Stimulated activated naive CD8-positive, alpha-beta T cell treated with anti-CD3 and anti-CD28 coated beads, Interleukin-15, Interleukin-2, amounts not matched to agents 100 ng/mL and 50 ng/mL, for 24 hours (primary cell): ENCODE results near the gene VAT1.
"Not testable (repeated sequence)": the region's sequence is repeated elsewhere in the genome, so short reads cannot be mapped to it uniquely, and the experiment has no call there.

Experiments used
- H3K27ac Mint-ChIP-seq: one replicate; pipeline ENCODE4 v1.8.0; 2021; ENCODE audit warnings: mild to moderate bottlenecking, mixed read lengths
- H3K27me3 Mint-ChIP-seq: one replicate; pipeline ENCODE4 v1.8.0; 2021; ENCODE audit warnings: mixed read lengths
- H3K36me3 Mint-ChIP-seq: one replicate; pipeline ENCODE4 v1.8.0; 2021; ENCODE audit warnings: low read depth, mixed read lengths
- H3K4me1 Mint-ChIP-seq: one replicate; pipeline ENCODE4 v1.8.0; 2021; ENCODE audit warnings: low read depth, mixed read lengths
- H3K4me3 Mint-ChIP-seq: one replicate; pipeline ENCODE4 v1.8.0; 2021; ENCODE audit warnings: mild to moderate bottlenecking, mixed read lengths
- H3K9me3 Mint-ChIP-seq: one replicate; pipeline ENCODE4 v1.8.0; 2021; ENCODE audit warnings: mixed read lengths

Gene VAT1

DNA sequence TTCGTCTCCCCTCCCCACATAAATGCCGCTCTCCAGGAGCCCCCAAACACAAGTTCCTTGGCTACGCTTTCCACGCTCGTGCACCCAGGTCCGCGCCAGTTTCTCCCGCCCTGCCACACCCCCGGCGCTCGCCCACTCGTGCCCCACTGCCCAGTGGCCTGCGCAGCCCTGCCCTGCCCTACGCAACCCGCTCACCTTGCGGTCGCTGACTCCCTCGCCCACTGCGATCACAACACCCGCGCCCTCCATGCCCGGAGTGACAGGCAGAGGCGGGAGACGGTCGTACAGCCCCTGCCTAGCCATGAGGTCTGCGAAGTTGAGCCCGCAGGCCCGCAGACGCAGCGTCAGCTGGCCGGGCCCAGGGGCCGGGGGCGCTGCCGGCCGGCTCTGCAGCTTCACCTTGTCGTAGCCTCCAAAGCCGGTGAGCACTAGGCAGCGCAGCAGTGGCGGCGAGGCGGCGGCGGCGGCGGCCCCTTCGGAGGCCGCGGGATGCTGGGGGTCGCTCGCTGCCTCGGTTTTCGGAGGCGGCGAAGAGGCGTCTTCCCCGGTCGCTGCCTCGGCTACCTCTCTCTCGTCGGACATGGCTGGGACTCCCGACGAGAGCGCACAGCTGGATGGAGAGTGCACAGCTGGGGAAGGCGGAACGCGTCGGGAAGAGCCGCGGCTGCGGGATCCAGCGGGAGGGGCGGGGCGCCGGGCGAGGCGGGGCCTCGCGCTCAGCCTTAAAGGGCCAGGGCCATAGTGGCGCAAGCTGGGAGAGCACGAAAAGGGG lies at the start of gene VAT1:
Gene VAT1, minus strand, starts transcription at position 645 of the 772 bp plus-strand sequence. Its CDS starts 63 bp downstream, at position 582.
- H3K27me3 Mint-ChIP-seq = no peaks in the 10 kb centered on the region
- no peaks in the 10 kb centered on the region for H3K9me3 Mint-ChIP-seq
- no peaks in the 10 kb centered on the region for H3K36me3 Mint-ChIP-seq
- peak within 1 kb of the TSS; percentile 84 for H3K4me3 Mint-ChIP-seq
- H3K27ac Mint-ChIP-seq = peak within 1 kb of the TSS; percentile 45
- peaks cover 37% of the 10 kb centered on the region for H3K4me1 Mint-ChIP-seq

DNA sequence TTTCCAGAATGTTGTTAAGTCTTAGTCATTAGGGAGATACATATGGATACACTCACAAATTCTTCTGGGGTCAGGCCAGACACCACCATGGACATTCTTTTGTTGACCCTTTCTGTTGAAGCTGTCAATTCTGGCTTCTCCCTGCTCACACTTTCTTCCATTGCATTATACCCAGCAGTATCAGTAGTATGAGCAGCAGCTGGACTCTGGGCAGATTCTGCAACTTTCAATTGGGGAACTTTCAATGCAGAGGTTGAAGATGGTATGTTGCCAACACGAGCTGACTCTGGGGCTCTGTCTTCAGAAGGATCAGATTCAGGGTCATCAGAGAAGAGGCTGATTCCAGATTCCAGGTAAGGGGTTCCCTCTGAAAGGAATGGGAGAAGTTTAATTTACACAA lies 48.7 kb upstream of the VAT1 start:
- H3K4me1 Mint-ChIP-seq = no peaks in the 10 kb centered on the region
- H3K4me3 Mint-ChIP-seq = no peak overlapping the region
- no peaks in the 10 kb centered on the region for H3K9me3 Mint-ChIP-seq
- peaks cover 60% of the 10 kb centered on the region for H3K36me3 Mint-ChIP-seq
- no peaks in the 10 kb centered on the region for H3K27me3 Mint-ChIP-seq
- no peak overlapping the region for H3K27ac Mint-ChIP-seq

DNA sequence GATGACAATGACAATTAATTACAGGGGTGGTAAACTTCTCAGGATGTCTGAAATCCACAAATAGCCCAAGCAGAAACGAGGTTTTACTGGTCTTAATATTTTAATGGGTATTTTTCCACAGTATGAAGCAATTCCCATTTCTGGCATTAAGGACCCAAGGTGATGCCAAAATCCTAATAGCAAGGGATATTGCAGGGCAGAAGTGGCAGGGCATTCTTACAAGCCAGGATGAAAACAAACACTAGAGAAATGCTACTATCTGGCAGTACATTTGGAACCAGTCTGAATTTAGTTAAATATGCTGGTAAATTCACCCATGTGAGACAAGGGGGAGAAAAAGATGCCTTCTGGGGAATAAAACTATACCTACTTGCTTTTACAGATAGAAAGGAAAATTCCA lies 48.1 kb upstream of the VAT1 start:
- Mint-ChIP-seq H3K27ac (no peak overlapping the region), H3K9me3 (no peaks in the 10 kb centered on the region), H3K4me3 (no peak overlapping the region), H3K4me1 (no peaks in the 10 kb centered on the region), H3K36me3 (peaks cover 61% of the 10 kb centered on the region), H3K27me3 (no peaks in the 10 kb centered on the region)

DNA sequence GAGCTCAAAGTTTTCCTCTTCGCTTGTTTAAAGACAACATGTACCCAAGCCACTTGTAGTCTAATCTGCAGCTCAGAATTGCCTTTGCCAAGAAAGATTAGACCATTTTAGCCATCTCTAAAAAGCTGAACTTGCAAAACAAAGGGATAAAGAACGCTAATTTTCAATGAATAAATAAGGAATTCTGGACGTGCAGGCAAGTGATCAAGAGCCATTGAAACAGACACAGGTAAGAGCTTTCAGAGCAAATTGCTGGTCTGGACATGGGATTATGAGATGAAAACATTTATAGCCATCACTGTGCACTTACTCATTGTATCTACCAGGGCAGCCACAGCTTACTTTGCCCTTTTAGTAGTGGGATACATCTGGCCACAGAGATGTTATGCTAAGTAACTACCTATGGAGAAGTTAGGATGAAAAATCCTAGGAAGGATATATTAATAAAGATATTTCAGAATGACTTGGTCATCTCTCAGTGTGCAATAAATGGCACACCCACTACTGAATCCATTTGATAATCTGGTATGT lies 47.2 kb upstream of the VAT1 start:
- no peaks in the 10 kb centered on the region for H3K9me3 Mint-ChIP-seq
- H3K36me3 Mint-ChIP-seq = peaks cover 53% of the 10 kb centered on the region
- no peak overlapping the region for H3K27ac Mint-ChIP-seq
- H3K4me3 Mint-ChIP-seq = no peak overlapping the region
- no peaks in the 10 kb centered on the region for H3K4me1 Mint-ChIP-seq
- H3K27me3 Mint-ChIP-seq = no peaks in the 10 kb centered on the region

DNA sequence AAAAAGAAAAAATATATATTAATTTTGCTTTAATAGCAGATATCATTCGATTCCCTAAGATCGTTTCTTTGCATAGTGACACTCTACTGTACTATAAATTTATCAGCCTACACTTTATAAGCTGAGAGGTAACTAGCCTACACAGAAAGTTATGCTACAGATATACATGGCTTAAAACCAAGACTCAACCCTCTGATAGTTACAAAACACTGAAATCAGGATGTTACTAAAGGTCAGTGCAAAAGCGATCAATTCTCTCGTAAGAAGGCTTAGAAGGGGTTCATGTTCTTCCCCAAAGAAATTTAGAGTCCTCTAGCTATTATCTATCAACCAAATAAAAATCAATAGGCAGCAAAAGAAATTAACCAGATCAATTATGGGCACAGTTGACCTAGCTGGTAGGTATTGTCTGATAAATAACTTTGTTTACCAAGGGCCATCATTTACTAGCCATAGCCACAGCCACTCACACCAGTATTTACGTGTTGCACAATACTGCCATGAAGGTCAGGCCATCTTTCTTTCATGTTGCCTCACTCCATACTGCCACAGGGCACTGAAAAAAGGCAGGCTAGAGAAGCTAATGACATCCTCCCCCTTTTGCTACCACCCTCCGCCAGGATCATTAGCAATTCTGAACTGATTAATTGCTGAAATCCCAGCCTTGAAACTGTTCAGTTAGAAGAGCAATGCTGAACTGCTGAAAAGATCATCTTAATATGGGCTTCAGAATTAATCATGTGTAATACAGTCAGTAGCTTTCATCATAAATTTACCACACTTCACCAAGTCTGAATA lies 46.6 kb upstream of the VAT1 start:
- Mint-ChIP-seq H3K4me1 (no peaks in the 10 kb centered on the region), H3K36me3 (peaks cover 53% of the 10 kb centered on the region), H3K9me3 (no peaks in the 10 kb centered on the region), H3K4me3 (no peak overlapping the region), H3K27ac (no peak overlapping the region), H3K27me3 (no peaks in the 10 kb centered on the region)

DNA sequence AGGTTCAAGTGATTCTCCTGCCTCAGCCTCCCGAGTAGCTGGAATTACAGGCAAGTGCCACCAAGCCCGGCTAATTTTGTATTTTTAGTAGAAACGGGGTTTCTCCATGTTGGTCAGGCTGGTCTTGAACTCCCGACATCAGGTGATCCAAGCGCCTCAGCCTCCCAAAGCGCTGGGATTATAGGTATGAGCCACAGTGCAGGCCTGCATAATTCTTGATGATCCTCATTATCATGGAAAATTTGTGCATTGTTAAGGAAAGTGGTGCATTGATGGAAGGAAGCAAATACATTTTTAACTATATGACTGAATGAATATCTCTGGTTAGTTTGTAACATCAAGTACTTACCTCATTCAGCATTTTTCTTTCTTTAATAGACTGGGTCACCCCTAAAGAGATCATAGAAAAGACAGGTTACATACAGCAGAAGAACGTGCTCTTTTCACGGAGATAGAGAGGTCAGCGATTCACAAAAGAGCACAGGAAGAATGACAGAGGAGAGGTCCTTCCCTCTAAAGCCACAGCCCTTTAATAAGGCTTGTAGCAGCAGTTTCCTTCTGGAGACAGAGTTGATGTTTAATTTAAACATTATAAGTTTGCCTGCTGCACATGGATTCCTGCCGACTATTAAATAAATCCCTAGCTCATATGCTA lies 40.9 kb upstream of the VAT1 start:
- peaks cover 51% of the 10 kb centered on the region for H3K36me3 Mint-ChIP-seq
- H3K4me1 Mint-ChIP-seq = no peaks in the 10 kb centered on the region
- H3K9me3 Mint-ChIP-seq = no peaks in the 10 kb centered on the region
- no peak overlapping the region for H3K27ac Mint-ChIP-seq
- no peak overlapping the region for H3K4me3 Mint-ChIP-seq
- no peaks in the 10 kb centered on the region for H3K27me3 Mint-ChIP-seq

DNA sequence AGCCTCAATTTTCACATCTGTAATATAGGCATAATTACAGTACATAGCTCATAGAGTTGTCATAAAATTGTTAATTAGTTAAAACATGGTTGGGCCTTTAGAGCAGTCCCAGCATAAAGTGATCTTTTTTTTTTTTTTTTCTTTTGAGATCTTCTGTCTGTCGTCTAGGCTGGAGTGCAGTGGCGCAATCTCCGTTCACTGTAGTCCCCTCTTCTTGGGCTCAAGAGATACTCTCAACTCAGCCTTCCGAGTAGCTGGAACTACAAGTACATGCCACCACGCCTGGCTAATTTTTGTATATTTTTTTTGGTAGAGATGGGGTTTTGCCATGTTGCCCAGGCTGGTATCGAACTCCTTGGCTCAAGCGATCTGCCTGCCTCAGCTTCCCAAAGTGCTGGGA lies 33.9 kb upstream of the VAT1 start:
- H3K36me3 Mint-ChIP-seq = peaks cover 62% of the 10 kb centered on the region
- no peaks in the 10 kb centered on the region for H3K9me3 Mint-ChIP-seq
- H3K27me3 Mint-ChIP-seq = no peaks in the 10 kb centered on the region
- no peak overlapping the region for H3K4me3 Mint-ChIP-seq
- H3K27ac Mint-ChIP-seq = no peak overlapping the region
- H3K4me1 Mint-ChIP-seq = no peaks in the 10 kb centered on the region

DNA sequence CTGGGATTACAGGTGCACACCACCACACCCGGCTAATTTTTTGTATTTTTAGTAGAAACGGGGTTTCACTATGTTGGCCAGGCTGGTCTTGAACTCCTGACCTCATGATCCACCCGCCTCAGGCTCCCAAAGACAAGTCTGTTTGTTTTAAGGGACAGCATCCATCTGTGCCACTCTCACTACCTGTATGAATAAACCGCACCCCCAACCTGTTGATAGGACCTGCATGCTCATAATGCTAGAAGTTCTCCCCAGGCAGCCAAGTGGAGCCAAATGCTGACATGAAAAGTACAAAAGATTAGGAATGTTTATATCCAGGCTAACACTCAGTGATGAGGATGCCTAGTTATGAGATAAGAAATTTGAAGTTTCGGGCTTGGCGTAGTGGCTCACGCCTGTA lies 30.8 kb upstream of the VAT1 start:
- not testable (repeated sequence) for H3K9me3 Mint-ChIP-seq, H3K27me3 Mint-ChIP-seq
- peaks cover 70% of the 10 kb centered on the region for H3K36me3 Mint-ChIP-seq

DNA sequence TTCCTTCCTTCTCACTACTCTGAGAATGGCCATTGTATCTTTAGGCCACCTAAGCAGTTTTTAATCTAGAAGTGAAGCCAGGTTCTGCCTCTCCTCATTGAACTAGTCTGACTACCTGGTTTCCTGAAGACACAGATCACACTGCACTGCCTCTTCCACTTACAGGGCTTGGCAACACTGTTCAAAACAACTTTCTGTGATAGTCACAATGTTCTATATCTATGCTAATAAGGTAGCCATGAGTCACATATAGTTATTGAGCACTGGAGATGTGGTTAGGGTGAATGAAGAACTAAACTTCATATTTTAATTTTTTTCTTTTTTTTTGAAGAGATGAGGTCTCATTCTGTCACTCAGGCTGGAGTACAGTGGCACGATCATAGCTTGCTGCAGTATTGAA lies 29.8 kb upstream of the VAT1 start:
- H3K4me3 Mint-ChIP-seq = no peak overlapping the region
- no peaks in the 10 kb centered on the region for H3K27me3 Mint-ChIP-seq
- H3K9me3 Mint-ChIP-seq = no peaks in the 10 kb centered on the region
- H3K36me3 Mint-ChIP-seq = peaks cover 78% of the 10 kb centered on the region
- no peaks in the 10 kb centered on the region for H3K4me1 Mint-ChIP-seq
- H3K27ac Mint-ChIP-seq = no peak overlapping the region

More for the DNA sequence above, 30.8 kb upstream of the VAT1 start:
- not testable (repeated sequence) for H3K4me1 Mint-ChIP-seq, H3K4me3 Mint-ChIP-seq, H3K27ac Mint-ChIP-seq

DNA sequence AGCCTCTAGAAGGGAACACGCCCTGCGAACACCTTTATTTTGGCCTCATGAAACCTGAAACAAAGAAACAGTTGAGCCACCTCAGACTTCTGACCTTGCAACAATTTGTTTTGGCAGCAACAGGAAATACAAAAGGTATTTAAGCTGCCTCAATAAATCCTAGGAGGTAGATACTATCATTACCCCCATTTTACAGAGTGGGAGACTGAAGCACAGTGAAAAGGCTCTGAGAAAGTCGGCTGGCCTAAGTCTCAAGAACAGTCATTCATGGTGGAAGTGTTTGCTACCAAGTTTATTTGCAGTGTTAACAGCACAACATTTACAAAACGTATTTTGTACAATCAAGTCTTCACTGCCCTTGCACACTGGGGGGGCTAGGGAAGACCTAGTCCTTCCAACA lies 21.8 kb upstream of the VAT1 start:
- Mint-ChIP-seq H3K36me3 (peaks cover 49% of the 10 kb centered on the region), H3K27ac (no peak overlapping the region), H3K4me3 (no peak overlapping the region), H3K9me3 (no peaks in the 10 kb centered on the region), H3K4me1 (no peaks in the 10 kb centered on the region), H3K27me3 (no peaks in the 10 kb centered on the region)

DNA sequence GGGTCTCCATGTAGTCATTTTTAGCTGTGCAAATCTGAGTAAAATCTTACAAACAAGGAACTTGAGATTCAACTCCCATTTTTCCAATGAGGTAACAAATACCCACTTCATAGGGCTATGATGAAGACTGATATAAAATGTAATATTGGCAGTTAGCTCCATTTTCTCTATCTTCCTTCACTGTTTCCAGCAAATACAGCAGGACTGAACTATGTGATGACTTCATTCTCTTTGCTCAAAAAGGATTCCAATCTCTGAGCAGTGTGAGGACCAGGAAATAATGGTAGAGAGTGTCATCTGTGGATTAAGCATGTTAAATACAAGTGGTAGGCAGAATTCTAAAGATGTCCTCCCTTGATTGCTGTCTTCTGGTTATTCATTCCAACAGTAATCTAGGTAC lies 21.1 kb upstream of the VAT1 start:
- Mint-ChIP-seq H3K27ac (no peak overlapping the region), H3K4me1 (no peaks in the 10 kb centered on the region), H3K27me3 (no peaks in the 10 kb centered on the region), H3K4me3 (no peak overlapping the region), H3K36me3 (peaks cover 42% of the 10 kb centered on the region), H3K9me3 (no peaks in the 10 kb centered on the region)

DNA sequence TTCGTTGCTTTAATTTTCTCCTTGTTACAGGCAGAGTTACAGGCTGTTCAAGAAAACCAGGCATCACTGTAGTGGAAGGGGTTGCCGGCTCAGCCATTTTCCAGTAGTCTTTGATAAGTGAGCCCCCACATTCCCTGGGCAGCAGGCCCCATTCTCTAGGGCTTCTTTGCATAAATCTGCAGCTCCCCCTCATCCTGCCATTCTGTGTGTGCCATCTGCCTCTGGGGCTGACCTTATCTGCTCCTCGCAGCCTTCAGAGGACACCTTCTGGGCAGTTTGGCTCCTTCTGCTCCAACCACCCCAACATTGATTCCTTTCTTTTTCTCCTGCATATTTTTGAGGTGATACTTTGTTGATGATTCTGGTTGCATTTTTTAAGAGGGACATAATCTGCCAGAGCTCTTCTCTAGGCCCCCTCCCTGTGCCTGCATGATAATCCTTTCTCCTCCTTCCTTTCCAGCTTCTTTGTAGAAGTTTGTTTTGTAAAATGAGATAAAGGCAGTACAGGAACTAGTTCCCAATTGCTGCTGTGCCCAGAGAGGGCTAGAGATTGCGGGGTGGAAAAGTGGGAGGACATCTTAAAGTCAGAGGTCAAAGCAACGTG lies 19.9 kb upstream of the VAT1 start:
- Mint-ChIP-seq H3K27ac (no peak overlapping the region), H3K4me3 (no peak overlapping the region), H3K4me1 (no peaks in the 10 kb centered on the region), H3K9me3 (no peaks in the 10 kb centered on the region), H3K27me3 (no peaks in the 10 kb centered on the region), H3K36me3 (peaks cover 33% of the 10 kb centered on the region)

DNA sequence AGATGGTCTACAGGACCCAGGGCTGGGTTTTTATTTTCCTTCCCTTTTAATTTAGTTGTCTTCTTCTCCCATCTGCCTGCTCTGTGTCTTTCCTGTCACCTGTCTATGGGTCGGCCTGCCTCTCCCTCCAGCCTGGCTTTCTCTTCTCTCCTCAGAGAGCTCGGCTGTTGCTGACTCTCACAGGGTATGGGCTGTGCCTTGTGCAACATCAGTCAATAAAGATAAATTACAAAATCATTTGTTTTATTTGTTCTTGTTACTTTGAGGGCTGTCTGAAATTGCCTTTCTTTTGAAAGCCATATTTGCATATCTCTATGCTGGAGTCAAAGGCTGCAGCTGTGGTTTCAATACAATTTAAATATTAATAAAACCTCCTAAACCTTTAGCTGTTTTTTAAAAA lies 18.5 kb upstream of the VAT1 start:
- H3K4me1 Mint-ChIP-seq = no peaks in the 10 kb centered on the region
- no peak overlapping the region for H3K4me3 Mint-ChIP-seq
- H3K27me3 Mint-ChIP-seq = no peaks in the 10 kb centered on the region

DNA sequence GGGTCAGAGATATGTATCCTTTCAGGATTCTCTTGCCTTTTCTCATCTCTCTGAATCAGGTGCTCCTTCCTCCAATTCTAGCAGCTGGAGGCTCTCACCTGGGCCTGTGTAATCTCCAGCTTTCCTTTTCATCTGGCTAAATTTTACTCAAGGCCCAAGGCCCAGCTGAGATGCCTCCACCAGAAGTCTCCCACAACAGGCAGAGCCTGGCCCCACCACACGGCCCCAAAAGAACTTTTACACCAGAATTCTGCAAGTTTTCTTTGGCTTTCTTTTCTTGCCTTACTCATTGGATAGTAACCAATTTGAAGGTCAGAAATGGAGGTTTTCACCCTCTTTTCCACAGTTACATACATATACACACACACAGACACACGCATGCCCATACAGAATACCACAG lies 17.5 kb upstream of the VAT1 start:
- Mint-ChIP-seq H3K4me3 (no peak overlapping the region), H3K4me1 (no peaks in the 10 kb centered on the region), H3K9me3 (no peaks in the 10 kb centered on the region), H3K27ac (no peak overlapping the region), H3K27me3 (no peaks in the 10 kb centered on the region), H3K36me3 (peaks cover 17% of the 10 kb centered on the region)

More for the DNA sequence above, 18.5 kb upstream of the VAT1 start:
- peaks cover 27% of the 10 kb centered on the region for H3K36me3 Mint-ChIP-seq
- no peak overlapping the region for H3K27ac Mint-ChIP-seq
- H3K9me3 Mint-ChIP-seq = no peaks in the 10 kb centered on the region

DNA sequence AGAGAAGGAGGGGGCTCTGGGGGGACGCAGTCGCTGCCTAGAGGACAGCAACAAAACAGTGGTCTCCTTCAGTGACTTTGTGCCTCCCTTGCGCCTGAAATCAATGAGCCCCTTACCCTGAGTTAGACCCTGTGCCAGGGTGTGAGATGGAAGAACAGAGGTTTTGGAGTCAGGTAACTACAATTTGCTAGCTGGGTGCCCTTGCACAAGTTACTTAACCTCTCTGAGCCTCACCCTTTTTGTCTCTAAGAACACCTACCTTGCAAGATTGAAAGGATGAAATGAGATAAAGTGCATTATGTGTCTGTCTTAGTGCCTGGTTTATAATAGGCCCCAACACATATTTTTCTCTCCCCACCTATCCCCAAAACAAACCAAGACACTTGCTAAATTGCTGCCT lies 12.7 kb upstream of the VAT1 start:
- Mint-ChIP-seq H3K4me1 (no peaks in the 10 kb centered on the region), H3K4me3 (no peak overlapping the region), H3K36me3 (no peaks in the 10 kb centered on the region), H3K9me3 (no peaks in the 10 kb centered on the region), H3K27me3 (no peaks in the 10 kb centered on the region), H3K27ac (no peak overlapping the region)
